Measurements from ENCODE around the gene CLEC4D. TPM values are rescaled to one million over a fixed set of nuclear protein-coding genes. Genes with fewer than 3 reads are reported as not detected.

The CLEC4D gene
- total and polyA plus RNA-seq, 9 donors = 0.05 to 0.35 (median 0.15) TPM; not detected in 6

DNA sequence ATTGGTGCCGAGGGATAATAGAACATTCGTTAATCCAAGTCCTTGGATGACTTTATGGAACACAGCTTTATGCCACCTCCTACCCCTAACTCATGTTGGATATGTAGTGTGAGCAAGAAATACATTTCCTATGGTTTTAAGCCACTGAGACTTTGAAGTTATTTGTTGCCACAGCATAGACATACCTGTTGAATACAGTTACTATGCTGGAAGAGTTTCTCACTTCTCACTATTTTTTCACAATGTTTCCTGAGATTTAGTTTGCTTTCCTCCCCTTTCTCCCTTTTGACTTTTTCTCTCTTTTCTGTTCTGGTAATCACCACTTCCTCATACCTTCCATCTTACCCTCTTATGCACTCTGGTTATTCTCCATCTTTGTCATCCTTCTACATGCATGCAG lies 34.9 kb downstream of the CLEC4D start:
- intact Hi-C loops (cut with DNase I) = no loop called here
- H3K27ac ChIP-seq = no peak overlapping the region

DNA sequence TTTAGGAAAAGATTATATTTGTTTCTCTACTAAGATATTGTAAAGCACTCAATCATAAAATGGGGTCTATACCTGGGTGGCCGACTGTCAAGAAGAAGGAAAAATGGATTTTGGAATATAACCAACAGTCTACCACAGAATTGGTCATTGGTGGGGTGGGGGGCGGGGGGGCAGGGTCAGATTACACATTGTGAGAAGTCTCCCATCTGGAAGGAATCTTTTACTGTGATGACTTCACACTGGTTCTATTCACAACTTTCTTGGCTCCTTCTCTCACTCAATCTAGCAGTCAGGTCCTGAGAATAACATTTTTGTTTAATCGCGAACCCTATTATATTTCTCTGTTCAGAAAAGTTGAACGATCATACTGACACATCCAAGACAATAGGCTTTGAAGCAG lies 36.1 kb downstream of the CLEC4D start:
- no peaks in the 10 kb centered on the region for H3K27me3 ChIP-seq
- DNase-seq = no peak
- no peaks in the 10 kb centered on the region for H3K36me3 ChIP-seq
- H3K4me3 ChIP-seq = no peak overlapping the region
- H3K9me3 ChIP-seq = no peaks in the 10 kb centered on the region
- H3K27ac ChIP-seq = no peak overlapping the region
- WGBS, 3 donors = 80 to 85% (median 83%) methylated on average over 5 of the region's 5 CpGs
- intact Hi-C loops (cut with DNase I) = no loop called here
- TF ChIP-seq POLR2A (IDR thresholded peaks at IDR 0.05) (no peak), EP300 (IDR thresholded peaks at IDR 0.05) (no peak)
- TF ChIP-seq, protein P1, sequence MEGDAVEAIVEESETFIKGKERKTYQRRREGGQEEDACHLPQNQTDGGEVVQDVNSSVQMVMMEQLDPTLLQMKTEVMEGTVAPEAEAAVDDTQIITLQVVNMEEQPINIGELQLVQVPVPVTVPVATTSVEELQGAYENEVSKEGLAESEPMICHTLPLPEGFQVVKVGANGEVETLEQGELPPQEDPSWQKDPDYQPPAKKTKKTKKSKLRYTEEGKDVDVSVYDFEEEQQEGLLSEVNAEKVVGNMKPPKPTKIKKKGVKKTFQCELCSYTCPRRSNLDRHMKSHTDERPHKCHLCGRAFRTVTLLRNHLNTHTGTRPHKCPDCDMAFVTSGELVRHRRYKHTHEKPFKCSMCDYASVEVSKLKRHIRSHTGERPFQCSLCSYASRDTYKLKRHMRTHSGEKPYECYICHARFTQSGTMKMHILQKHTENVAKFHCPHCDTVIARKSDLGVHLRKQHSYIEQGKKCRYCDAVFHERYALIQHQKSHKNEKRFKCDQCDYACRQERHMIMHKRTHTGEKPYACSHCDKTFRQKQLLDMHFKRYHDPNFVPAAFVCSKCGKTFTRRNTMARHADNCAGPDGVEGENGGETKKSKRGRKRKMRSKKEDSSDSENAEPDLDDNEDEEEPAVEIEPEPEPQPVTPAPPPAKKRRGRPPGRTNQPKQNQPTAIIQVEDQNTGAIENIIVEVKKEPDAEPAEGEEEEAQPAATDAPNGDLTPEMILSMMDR (IDR thresholded peaks at IDR 0.05) = no peak
- H3K4me1 ChIP-seq (ENCODE audit: insufficient read depth) = no peaks in the 10 kb centered on the region

More for the DNA sequence above, 34.9 kb downstream of the CLEC4D start:
- Histone ChIP-seq H3K36me3 (no peaks in the 10 kb centered on the region), H3K4me3 (no peak overlapping the region), H3K27me3 (no peaks in the 10 kb centered on the region), H3K4me1 (ENCODE audit: insufficient read depth) (no peaks in the 10 kb centered on the region), H3K9me3 (no peaks in the 10 kb centered on the region)
- no peak for DNase-seq
- WGBS, 3 donors = 87 to 92% (median 90%) methylated on average over 2 of the region's 2 CpGs
- TF ChIP-seq POLR2A (IDR thresholded peaks at IDR 0.05) (no peak), EP300 (IDR thresholded peaks at IDR 0.05) (no peak)
- TF ChIP-seq, protein P1 (IDR thresholded peaks at IDR 0.05) = no peak

DNA sequence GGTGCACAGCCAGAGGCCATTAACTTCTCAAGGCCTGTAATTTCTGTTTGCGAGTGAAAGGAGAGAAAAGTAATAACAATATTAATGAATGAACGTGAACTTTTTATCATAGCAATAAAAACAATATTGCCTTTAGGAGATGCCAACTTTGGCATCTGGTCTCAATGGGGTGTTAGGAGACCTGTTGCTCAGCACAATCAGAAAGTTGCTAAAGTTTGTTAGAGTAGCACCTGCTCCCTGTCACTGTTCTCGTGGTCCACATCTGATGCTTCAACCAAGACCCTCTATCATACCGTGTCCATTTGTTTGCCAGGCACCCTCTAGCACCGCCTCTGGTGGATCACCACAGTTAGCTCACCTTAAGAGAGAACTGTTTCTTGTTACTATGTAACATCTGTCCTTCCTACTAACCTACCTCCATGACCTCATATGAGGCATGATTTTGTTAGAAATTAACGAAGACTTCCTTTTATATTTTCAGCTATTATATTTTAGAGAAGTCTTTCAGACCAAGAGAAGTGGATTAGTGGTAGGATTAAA lies 39.9 kb downstream of the CLEC4D start:
- Histone ChIP-seq H3K9me3 (no peaks in the 10 kb centered on the region), H3K4me1 (ENCODE audit: insufficient read depth) (no peaks in the 10 kb centered on the region), H3K4me3 (no peak overlapping the region), H3K36me3 (no peaks in the 10 kb centered on the region), H3K27ac (no peak overlapping the region), H3K27me3 (no peaks in the 10 kb centered on the region)
- 39 to 56% (median 47%) methylated on average over 6 of the region's 6 CpGs for WGBS, 3 donors
- TF ChIP-seq POLR2A (IDR thresholded peaks at IDR 0.05) (no peak), EP300 (IDR thresholded peaks at IDR 0.05) (no peak)
- TF ChIP-seq, protein P1 (IDR thresholded peaks at IDR 0.05) = no peak
- intact Hi-C loops (cut with DNase I) = no loop called here
- no peak for DNase-seq

DNA sequence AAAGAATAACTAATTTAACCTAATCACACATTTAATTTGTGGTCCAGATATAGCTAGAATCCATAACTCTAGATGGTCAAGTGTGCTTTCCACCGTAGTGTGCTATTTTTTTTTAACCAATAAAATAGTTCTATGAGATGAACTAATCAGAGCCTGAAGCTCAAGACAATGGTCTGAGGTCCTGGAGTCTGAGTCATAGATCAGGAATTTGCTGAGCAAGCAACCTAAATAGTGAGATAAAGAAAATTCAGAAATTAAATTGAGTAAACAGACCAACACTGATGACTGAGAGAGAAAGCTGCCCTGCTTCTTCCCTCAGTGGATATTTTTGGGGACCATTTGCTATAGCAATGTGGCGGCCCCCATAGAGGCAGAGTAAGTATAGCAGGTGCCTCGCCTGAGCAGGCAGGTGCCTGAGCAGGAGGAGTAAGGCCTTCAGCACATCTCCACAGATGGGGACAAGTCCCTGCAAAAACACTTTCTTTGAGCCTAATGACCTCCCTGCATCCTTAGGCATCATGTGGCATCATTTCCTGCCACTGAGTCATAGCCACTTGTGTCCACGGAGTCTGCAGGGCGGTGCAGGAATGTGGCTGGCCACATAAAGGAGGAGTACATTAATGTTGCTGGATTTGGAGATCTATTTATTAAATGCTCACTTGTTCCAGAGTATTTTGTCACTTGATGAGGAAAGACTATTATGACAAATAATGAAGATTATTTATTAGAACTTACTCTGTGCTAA lies 41.3 kb downstream of the CLEC4D start:
- WGBS, 3 donors = 83 to 89% (median 85%) methylated on average over 5 of the region's 5 CpGs
- Histone ChIP-seq H3K4me1 (ENCODE audit: insufficient read depth) (no peaks in the 10 kb centered on the region), H3K36me3 (no peaks in the 10 kb centered on the region), H3K27me3 (no peaks in the 10 kb centered on the region), H3K27ac (no peak overlapping the region), H3K4me3 (no peak overlapping the region), H3K9me3 (no peaks in the 10 kb centered on the region)
- intact Hi-C loops (cut with DNase I) = no loop called here
- TF ChIP-seq, protein P1 (IDR thresholded peaks at IDR 0.05) = no peak
- TF ChIP-seq EP300 (IDR thresholded peaks at IDR 0.05) = no peak
- no peak for TF ChIP-seq POLR2A (IDR thresholded peaks at IDR 0.05)
- DNase-seq = no peak

Data from ovary (tissue), 9 donors.